AML-193 (cell line): ENCODE measurements around the gene NMS.
A peak's percentile ranks its signal among the peaks of the same experiment; 100 is the strongest.

Experiments
- DNase-seq, 2 experiments: peaks; one replicate each; lab custom pipeline; 2025; lab: John Stamatoyannopoulos, UW

Gene NMS

DNA sequence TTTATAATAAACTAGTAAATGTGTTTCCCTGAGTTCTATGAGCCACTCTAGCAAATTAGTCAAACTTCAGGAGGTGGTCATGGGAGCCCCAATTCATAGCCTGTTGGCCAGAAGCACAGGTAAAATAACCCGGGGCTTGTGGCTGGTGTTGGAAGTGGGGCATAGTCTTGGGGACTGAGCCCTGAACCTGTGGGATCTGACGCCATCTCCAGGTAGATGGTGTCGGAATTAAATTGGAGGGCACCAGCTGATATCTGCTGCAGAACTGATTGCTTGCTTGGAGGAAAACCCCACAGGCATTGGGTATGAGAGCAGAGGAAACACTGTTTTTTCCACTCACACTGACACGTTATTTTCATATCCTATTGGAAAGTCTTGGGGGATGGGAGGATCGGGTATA is 14.1 kb downstream of the NMS start:
- no peak for DNase-seq

DNA sequence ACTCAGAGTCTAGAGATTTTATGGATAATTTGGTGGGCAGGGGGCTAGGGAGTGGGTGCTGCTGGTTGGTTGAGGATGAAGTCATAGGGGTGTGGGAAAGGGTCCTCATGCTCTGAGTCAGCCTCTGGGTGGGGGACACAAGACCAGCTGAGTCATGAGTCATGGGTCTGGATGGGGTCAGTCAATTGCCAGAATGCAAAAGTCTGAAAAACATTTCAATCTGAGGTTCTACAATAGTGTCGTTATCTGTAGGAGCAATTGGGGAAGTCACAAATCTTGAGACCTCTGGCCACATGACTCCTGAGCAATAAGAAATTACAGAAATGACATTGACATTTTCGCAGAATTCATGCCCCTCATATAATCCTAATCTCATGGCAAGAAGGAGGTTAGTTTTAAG is 15.1 kb downstream of the NMS start:
- DNase-seq, result no peak

DNA sequence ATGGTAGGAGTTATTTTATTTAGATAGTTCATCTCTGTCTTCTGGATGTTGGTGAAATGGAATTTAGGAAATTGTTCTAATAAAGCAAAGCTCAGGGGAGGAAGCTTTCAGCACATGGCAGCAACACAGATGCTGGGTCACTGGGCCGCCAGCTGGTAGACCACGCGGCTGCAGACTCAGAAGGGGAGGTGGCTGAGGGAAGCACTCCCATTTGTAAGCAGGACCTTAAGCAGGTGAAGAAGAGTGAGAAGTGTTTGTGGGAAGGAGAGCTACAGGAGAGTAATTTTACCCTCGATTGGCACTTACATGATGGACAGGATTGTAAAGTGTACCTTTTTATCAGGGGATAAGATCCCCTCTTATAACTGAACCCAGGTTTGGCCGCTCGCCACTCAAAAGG is 24.4 kb downstream of the NMS start:
- DNase-seq, result no peak

DNA sequence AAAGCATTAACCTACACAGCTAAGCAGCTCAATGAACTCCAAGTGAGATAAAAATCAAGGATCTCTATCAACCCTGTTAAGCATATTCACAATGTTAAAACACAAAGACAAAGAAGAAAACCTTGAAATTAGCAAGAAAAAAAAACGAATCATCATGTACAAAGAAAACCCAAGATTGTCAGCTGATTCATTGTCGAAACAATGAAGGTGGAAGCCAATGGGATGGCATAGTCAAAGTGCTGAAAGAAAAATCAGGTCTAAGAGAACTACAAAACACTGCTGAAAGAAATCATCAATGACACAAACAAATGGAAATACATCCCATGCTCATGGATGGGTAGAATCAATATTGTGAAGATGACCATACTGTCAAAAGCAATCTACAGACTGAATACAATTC is 32.5 kb downstream of the NMS start:
- no peak for DNase-seq

DNA sequence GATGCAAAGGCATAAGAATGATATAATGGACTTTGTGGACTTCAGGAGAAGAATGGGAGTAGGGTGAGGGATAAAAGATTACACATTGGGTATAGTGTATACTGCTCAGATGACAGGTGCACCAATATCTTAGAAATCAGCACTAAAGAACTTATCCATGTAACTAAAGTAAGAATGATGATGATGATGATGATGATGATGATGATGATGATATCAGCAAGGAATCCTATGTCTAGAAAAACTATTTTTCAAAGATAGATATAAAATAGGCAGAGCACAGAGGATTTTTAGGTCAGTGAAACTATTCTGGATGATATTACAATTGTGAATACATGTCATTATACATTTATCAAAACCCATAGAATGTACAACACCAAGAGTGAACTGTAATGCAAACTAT is 34.3 kb downstream of the NMS start:
- DNase-seq, result no peak

DNA sequence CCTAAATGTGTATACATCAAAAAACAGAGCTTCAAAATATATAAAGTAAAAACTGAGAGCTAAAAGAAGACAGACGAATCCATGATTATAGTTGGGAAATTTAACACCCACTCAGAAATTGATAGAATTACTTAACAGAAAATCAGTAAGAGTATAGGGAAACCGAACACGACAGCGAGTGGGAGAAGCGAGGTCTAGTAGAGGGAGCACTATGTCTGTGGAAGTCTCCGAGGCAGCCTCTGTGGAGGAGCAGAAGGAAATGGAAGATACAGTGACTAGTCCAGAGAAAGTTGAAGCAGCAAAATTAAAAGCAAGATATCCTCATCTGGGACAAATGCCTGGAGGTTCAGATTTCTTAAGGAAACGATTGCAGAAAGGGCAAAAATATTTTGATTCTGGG is 38.8 kb downstream of the NMS start:
- DNase-seq, result no peak

DNA sequence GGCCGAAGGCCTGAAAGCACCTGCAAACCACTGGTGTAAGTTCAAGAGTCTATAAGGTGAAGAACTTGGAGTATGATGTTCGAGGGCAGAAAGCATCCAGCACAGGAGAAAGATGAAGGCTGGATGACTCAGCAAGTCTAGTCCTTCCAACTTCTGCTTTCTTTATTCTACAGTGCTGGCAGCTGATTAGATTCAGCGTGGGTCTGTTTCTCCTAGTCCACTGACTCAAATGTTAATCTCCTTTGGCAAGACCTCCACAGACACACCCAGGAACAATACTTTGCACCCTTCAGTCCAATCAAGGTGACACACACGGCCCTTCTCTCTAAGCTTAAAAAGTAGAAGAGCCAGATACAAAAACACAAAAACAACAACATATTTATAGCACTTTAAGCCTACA is 43.4 kb downstream of the NMS start:
- peak; percentile 21 to 35 for DNase-seq

DNA sequence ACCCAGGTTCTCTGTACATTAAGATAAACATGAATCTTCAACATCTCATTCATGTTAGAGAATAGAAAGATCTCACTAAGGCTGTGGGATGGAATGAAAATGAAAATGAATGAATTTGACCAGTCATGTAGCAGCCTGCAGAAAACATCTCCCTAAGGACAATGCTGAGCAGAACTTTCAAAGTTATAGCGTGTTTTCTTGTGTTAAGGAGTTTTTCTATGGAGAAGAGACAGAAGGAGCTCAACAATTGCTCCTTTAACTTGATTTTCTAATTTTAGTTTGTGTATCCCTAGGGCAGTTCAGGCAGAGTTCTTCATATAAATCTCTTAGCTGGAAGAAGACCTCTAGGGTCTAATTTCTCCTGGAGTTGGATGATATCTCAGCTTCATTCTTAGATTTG is 47.3 kb downstream of the NMS start:
- no peak for DNase-seq

DNA sequence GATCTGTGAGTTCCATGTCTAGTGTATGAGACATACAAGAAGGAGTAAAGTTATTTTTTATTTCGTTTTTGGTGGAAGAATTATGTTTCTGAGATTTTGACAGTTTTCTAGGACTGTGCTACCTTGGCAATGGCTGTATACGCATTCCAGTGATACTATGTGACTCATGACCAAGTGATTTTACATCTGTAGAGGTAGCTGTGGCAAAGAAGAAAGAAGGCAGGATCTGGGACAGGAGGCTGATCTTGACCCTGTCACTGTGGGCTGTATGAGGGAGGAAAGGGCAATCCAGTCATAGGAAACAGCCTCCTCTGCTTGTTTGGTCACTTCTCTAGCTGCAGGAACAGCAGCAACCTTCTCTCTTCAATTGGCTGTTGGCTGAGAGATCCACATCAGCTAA is 48.5 kb downstream of the NMS start:
- no peak for DNase-seq

DNA sequence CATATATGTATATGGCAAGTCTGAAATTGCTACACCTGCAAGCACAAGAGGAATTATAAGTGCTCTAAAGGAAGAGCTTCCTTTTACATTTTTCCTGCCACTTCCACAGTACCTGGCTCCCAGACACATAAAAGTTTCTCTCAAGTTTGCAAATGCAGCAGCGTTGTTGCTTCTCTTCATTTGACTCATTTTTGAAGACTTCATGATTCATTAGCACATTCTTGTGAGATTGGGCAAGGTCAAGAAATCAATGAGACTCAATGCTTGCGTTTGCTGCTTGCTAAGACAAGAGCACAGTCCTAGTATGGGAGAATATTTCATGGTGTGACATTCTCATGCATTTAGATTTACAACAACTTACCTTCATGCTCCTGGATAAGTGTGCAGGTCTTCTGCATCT is 49.9 kb downstream of the NMS start:
- DNase-seq, result no peak

DNA sequence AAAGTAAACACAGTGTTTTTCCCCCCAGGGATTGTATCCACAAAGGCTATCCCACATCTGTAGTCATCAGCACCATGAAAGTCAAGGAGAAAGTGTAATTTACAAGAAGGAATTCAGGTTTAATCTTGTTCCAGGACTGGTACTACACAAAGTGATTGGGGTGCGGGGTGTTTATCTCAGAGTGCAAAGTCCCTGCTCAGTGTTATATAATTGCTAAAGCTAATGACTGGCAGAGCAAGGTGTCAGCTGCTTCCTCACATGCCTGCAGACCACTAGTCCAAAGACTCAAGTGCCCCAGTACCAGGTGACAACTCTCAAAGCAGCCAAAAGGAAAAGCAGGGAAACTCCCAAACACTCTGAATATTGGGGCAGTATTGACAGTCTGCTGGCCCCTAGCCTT is 52.1 kb downstream of the NMS start:
- no peak for DNase-seq

DNA sequence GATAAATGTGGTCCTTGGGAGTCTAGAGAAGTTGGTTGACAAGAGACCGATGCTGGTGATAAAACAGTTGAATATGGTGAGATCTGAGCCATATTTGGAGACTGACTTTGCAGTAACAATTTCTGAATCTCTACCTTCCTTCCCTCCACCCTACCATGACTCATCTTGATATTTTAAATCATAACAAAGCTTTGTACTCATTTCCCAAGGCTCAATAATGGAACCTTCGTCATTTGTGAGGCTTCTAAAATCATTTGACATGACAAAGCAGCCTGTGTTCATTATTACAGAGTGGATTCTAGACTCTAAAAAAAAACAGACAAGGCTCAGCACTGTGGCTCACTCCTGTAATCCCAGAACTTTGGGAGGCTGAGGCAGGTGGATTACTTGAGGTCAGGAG is 54.0 kb downstream of the NMS start:
- DNase-seq, result no peak

DNA sequence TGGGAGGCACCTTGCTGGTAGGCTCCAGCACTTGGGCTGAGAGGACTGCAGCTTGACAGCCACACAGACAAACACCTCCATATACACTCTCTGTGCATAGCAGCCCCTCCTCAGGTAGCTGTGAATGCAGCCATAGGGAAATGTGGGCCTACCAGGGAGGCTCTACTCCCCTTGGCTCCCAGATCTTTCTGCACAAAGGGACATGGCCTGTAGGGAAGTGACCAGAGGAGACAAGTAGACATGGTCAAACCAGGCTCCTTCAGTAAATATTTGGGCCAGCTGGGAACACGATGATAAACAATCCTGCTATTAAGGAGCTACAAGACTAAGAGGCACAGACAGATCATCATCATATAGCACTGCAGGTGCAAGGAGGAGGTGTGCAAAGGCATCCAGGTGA is 56.6 kb downstream of the NMS start:
- DNase-seq, result no peak

DNA sequence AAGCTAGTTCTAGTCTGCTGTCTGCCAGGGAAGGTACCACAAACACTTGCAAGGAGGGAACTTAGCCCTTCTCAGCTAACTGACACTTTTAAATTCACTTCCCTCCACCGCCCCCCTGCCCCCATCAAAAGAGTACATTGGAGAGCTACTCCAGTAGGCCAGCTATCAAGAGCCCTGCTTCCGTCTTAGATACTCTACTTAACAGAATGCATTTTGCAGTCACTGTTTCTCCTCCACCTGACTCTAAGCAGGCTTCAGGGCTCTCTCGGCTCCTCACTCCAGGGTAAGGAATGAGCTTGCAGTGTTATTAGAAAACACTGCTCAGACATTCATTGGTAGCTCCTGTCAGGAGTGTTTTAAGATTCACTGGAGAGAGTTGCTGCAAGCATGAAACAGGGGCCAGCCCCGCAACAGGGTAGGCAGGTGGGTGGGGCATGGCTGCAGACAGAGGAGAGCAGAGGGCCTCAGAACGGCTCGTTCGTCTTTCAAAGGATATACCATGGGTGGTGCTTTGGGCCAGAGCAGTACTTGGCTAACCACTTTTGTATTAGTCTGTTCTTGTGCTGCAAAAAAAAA is 57.2 kb downstream of the NMS start:
- DNase-seq, result no peak

DNA sequence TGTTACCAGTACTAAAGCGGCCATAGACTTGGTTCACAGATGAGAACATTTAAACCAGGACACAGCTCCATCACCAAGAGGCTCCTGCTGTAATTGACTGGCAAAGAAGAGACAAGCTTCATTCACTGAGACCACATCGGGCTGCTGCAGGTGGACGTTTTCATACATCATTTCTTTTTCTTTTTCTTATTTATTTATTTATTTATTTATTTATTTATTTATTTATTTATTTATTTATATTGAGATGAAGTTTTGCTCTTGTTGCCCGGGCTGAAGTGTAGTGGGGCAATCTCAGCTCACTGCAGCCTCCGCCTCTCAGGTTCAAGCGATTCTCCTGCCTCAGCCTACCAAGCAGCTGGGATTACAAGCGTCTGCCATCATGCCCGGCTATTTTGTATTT is 58.9 kb downstream of the NMS start:
- DNase-seq, result no peak

DNA sequence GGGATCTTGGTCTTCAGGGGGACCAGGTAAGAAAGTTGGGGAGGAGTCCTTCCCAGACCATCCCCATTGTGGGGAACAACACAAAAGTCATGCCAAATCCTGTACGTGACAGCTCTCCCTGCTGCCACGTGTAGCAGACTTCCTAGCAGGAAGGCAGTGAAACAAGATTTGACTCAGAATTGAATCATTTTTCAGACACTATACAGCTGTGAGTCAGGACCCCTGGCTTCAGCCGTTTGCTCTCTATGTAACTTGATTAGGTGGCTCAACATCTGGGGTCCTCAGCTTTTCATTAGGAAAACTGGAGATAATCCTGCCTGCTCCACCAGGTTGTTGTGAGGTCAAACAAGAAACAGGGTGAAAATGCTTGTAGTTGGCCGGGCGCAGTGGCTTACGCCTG is 59.6 kb downstream of the NMS start:
- no peak for DNase-seq
